A673 (cell line): Measurements from ENCODE around the gene THSD7B.

Source experiments
- EZH2 ChIP-seq: fragments of 200-600 bp; sonication (generic); IDR thresholded peaks from 2 replicates; pipeline ENCODE4 v1.6.1; 2017; ENCODE audit warnings: borderline replicate concordance, low read depth, mild to moderate bottlenecking, mixed read lengths, antibody characterized with exemption, low read length; ENCODE audit not compliant: poor library complexity, severe bottlenecking
- TF ChIP-seq, protein P1 (sequence below): fragments of 300-800, 200-600 bp; sonication (generic); conservative IDR thresholded peaks from 2 replicates; pipeline ENCODE4 v1.5.1; 2017; ENCODE audit warnings: low read depth, mild to moderate bottlenecking, antibody characterized with exemption, low read length, moderate library complexity, mixed read lengths

- TF ChIP-seq, protein P1, sequence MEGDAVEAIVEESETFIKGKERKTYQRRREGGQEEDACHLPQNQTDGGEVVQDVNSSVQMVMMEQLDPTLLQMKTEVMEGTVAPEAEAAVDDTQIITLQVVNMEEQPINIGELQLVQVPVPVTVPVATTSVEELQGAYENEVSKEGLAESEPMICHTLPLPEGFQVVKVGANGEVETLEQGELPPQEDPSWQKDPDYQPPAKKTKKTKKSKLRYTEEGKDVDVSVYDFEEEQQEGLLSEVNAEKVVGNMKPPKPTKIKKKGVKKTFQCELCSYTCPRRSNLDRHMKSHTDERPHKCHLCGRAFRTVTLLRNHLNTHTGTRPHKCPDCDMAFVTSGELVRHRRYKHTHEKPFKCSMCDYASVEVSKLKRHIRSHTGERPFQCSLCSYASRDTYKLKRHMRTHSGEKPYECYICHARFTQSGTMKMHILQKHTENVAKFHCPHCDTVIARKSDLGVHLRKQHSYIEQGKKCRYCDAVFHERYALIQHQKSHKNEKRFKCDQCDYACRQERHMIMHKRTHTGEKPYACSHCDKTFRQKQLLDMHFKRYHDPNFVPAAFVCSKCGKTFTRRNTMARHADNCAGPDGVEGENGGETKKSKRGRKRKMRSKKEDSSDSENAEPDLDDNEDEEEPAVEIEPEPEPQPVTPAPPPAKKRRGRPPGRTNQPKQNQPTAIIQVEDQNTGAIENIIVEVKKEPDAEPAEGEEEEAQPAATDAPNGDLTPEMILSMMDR = no peak
- TF ChIP-seq EZH2 = no peak
Measured at GRCh38 chr2:137231628-137232027, 466.3 kb downstream of the THSD7B start.
